Endodermal cell (in vitro differentiated cells): ENCODE data around the gene PRICKLE1. TPM values are rescaled to one million over a fixed set of nuclear protein-coding genes. Genes with fewer than 3 reads are reported as not detected.

Experiments used
- DNase-seq: peaks from one replicate; pipeline ENCODE4 v3.0.0-alpha.2; 2017
- H3K27ac ChIP-seq: 2 replicates; pipeline ENCODE4 v1.5.1; 2013; ENCODE audit warnings: mild to moderate bottlenecking, low read depth, low read length, moderate library complexity
- H3K27me3 ChIP-seq: 2 replicates; pipeline ENCODE4 v1.6.1; 2013; ENCODE audit warnings: mild to moderate bottlenecking, low read length, moderate library complexity; ENCODE audit not compliant: insufficient read depth, control insufficient read depth, poor library complexity, severe bottlenecking
- H3K36me3 ChIP-seq: 2 replicates; pipeline ENCODE4 v1.7.0; 2013; ENCODE audit warnings: mild to moderate bottlenecking, low read length, moderate library complexity; ENCODE audit not compliant: control insufficient read depth, insufficient read depth
- H3K4me1 ChIP-seq: one replicate; pipeline ENCODE4 v1.7.0; 2013; ENCODE audit warnings: low read length; ENCODE audit not compliant: control insufficient read depth, insufficient read depth
- H3K4me3 ChIP-seq: 2 replicates; pipeline ENCODE4 v1.5.1; 2013; ENCODE audit warnings: mild to moderate bottlenecking, low read length, moderate library complexity
- H3K9ac ChIP-seq: 2 replicates; pipeline ENCODE4 v1.6.1; 2013; ENCODE audit warnings: mild to moderate bottlenecking, low read length, moderate library complexity; ENCODE audit not compliant: poor library complexity, severe bottlenecking; ENCODE audit errors: extremely low read depth
- H3K9me3 ChIP-seq: 2 replicates; pipeline ENCODE4 v1.6.1; 2013; ENCODE audit warnings: mild to moderate bottlenecking, low read length, moderate library complexity; ENCODE audit not compliant: control insufficient read depth
- H3K27ac Mint-ChIP-seq: 2 replicates; pipeline ENCODE4 v1.8.0; 2020; ENCODE audit warnings: mixed read lengths
- H3K27me3 Mint-ChIP-seq: 2 replicates; pipeline ENCODE4 v1.8.0; 2021; ENCODE audit warnings: mild to moderate bottlenecking, mixed read lengths; ENCODE audit not compliant: insufficient read depth
- H3K36me3 Mint-ChIP-seq: 2 replicates; pipeline ENCODE4 v1.8.0; 2020; ENCODE audit warnings: low read depth, mixed read lengths
- H3K4me1 Mint-ChIP-seq: 2 replicates; pipeline ENCODE4 v1.8.0; 2020; ENCODE audit warnings: mixed read lengths
- H3K4me3 Mint-ChIP-seq: 2 replicates; pipeline ENCODE4 v1.8.0; 2020; ENCODE audit warnings: mild to moderate bottlenecking, moderate library complexity, mixed read lengths
- H3K9me3 Mint-ChIP-seq: 2 replicates; pipeline ENCODE4 v1.8.0; 2020; ENCODE audit warnings: mild to moderate bottlenecking, mixed read lengths
- WGBS, 2 experiments: methylation state at CpG; one replicate each; pipeline versions ENCODE4 v1.1.5 to v1.1.7; 2013; ENCODE audit warnings: missing lambda C conversion rate in 2 of 2, mixed read lengths in 1 of 2; ENCODE audit not compliant: insufficient coverage in 1 of 2, insufficient read length in 1 of 2; 5-methylcytosine and 5-hydroxymethylcytosine counted together
- total RNA-seq, 2 donors: library from RNA; stranded (reverse); fragmentation: NEBNext Ultra II Directional in 1 of 2; extraction: Animal tissue kit (Norgen Biotek cat#: 25700) in 1 of 2; gene quantifications; 2 replicates in 1 of 2; 3 replicates in 1 of 2; pipeline ENCODE4 v1.2.1, GENCODE V29; 2021
- TF ChIP-seq, protein P1 (sequence below): fragments of 200-600 bp; sonication (generic); conservative IDR thresholded peaks from 2 replicates; pipeline ENCODE4 v1.5.0; 2021; ENCODE audit warnings: antibody characterized with exemption, mild to moderate bottlenecking

PRICKLE1 gene
- total RNA-seq, 2 donors from 2014 or later: 8.3 to 20.6 TPM

DNA sequence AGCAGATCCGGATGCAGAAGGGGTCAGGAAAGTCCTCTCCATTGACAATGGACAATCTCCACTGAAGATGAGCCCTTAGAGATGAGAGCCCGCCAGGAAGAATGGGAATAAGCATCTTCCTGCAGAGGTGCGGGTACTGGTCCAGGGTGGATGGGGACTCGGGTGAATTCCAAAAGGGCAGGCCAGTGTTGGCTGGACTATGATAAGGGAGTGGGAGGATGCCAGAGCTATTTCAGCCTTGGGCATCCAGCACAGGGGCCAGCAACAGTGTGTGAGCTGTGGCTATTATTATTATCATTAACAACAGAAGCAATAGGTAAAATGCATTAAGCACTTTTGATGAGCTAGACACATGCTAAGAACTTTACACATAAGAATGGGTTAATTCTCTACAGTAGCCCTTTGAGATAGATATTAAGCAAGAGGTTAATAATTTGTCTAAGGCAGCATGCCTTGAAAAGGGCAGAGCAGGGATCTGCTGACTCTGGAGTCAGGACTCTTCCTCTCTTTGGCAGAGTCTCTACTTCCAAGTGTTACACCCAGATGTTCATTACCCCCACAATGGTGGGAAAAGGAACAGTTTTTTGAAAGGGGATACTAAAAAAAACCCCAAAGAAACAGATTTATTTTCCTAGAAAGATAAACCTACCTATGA is 55.2 kb downstream of the PRICKLE1 start:
- WGBS, 2 experiments: 88 to 90% methylated on average over 2 to 4 of the region's 4 CpGs
- Histone ChIP-seq H3K27ac (no peak overlapping the region), H3K4me1 (no peaks in the 10 kb centered on the region), H3K36me3 (peaks cover 12% of the 10 kb centered on the region), H3K9ac (no peak overlapping the region), H3K4me3 (no peak overlapping the region), H3K9me3 (no peaks in the 10 kb centered on the region), H3K27me3 (no peaks in the 10 kb centered on the region)
- TF ChIP-seq, protein P1, sequence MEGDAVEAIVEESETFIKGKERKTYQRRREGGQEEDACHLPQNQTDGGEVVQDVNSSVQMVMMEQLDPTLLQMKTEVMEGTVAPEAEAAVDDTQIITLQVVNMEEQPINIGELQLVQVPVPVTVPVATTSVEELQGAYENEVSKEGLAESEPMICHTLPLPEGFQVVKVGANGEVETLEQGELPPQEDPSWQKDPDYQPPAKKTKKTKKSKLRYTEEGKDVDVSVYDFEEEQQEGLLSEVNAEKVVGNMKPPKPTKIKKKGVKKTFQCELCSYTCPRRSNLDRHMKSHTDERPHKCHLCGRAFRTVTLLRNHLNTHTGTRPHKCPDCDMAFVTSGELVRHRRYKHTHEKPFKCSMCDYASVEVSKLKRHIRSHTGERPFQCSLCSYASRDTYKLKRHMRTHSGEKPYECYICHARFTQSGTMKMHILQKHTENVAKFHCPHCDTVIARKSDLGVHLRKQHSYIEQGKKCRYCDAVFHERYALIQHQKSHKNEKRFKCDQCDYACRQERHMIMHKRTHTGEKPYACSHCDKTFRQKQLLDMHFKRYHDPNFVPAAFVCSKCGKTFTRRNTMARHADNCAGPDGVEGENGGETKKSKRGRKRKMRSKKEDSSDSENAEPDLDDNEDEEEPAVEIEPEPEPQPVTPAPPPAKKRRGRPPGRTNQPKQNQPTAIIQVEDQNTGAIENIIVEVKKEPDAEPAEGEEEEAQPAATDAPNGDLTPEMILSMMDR: no peak
- Mint-ChIP-seq H3K27me3 (no peaks in the 10 kb centered on the region), H3K27ac (no peak overlapping the region), H3K36me3 (no peaks in the 10 kb centered on the region), H3K9me3 (no peaks in the 10 kb centered on the region), H3K4me3 (no peak overlapping the region), H3K4me1 (no peaks in the 10 kb centered on the region)
- DNase-seq: no peak

DNA sequence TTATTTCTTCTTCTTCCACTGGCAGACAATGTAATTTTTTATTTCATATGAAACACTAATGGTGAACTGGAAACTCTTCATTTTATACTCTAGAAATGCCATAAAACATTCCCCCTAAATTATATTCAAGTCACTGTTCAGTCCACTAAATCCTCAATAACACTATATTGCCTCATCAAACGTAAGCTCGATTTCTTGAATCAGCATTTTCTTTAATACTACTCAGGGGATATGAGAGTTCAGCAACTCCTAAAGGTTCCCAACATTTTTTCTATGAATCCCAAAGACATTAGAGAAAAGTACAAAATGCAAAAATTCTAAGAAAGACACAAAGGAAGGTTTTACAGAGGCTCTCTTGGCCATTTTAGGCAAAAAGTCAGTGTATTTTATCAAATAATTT is 59.3 kb downstream of the PRICKLE1 start:
- 97 to 100% methylated on average over 2 of the region's 2 CpGs for WGBS, 2 experiments
- no peaks in the 10 kb centered on the region for H3K36me3 Mint-ChIP-seq
- Histone ChIP-seq H3K9me3 (no peaks in the 10 kb centered on the region), H3K27ac (no peak overlapping the region), H3K27me3 (no peaks in the 10 kb centered on the region), H3K36me3 (peaks cover 10% of the 10 kb centered on the region), H3K4me3 (no peak overlapping the region), H3K4me1 (no peaks in the 10 kb centered on the region), H3K9ac (no peak overlapping the region)
- no peak overlapping the region for H3K4me3 Mint-ChIP-seq
- no peak for DNase-seq
- H3K27me3 Mint-ChIP-seq: no peaks in the 10 kb centered on the region
- H3K27ac Mint-ChIP-seq: no peak overlapping the region
- H3K9me3 Mint-ChIP-seq: no peaks in the 10 kb centered on the region
- TF ChIP-seq, protein P1: no peak
- H3K4me1 Mint-ChIP-seq: peaks cover 11% of the 10 kb centered on the region

DNA sequence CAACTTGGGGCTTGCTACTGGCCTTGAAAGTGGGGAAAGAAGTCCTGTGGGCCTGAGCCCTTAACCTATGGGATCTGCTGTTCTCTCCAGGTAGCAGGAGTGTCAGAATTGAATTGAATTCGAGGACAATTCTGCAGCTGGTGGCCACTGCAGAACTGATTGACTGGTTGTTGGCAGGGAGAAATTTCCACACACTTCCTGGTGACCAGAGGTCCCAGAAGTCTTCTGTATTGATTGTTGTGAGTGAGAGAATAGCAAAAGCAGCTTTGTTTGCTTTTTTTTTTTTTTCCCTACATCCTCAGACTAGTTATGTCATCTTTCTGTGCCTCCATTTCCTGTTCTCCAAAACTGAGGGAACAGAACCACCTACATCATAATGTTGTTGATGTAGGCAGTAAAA is 64.1 kb downstream of the PRICKLE1 start:
- H3K36me3 ChIP-seq: peaks cover 13% of the 10 kb centered on the region
- Mint-ChIP-seq H3K9me3 (no peaks in the 10 kb centered on the region), H3K27ac (no peak overlapping the region), H3K4me3 (no peak overlapping the region), H3K27me3 (no peaks in the 10 kb centered on the region), H3K4me1 (peaks cover 14% of the 10 kb centered on the region), H3K36me3 (no peaks in the 10 kb centered on the region)
- no peak overlapping the region for H3K4me3 ChIP-seq
- TF ChIP-seq, protein P1: no peak
- 87 to 88% methylated on average over 1 of the region's 1 CpG for WGBS, 2 experiments
- H3K9me3 ChIP-seq: no peaks in the 10 kb centered on the region
- no peaks in the 10 kb centered on the region for H3K4me1 ChIP-seq
- H3K27ac ChIP-seq: no peak overlapping the region
- no peaks in the 10 kb centered on the region for H3K27me3 ChIP-seq
- H3K9ac ChIP-seq: no peak overlapping the region
- no peak for DNase-seq
